Peyer's patch (tissue), 4 donors: ENCODE results near the gene F11. TPM values are rescaled to one million over a fixed set of nuclear protein-coding genes. Genes with fewer than 3 reads are reported as not detected.
"Not testable (repeated sequence)": the region's sequence is repeated elsewhere in the genome, so short reads cannot be mapped to it uniquely, and the experiment has no call there.

ENCODE experiments used
- DNase-seq, 3 donors: peaks; one replicate each; pipeline ENCODE4 v3.0.0-alpha.2; 2017 to 2019
- H3K27ac ChIP-seq, 4 donors: fragments of 200-600 bp; sonication (generic); one replicate each; pipeline ENCODE4 v1.5.1; 2016 to 2019
- H3K27me3 ChIP-seq, 2 donors: fragments of 200-600 bp; sonication (generic); one replicate each; pipeline ENCODE4 v1.5.1; 2019
- H3K36me3 ChIP-seq, 3 donors: fragments of 200-600 bp; sonication (generic); one replicate each; pipeline ENCODE4 v1.5.1; 2016 to 2019
- H3K4me1 ChIP-seq, 4 donors: fragments of 200-600 bp; sonication (generic); one replicate each; pipeline ENCODE4 v1.5.1; 2016 to 2019
- H3K4me3 ChIP-seq, 4 donors: fragments of 200-600 bp; sonication (generic); 1 replicate in 3 of 4; 2 replicates in 1 of 4; pipeline ENCODE4 v1.5.1; 2016 to 2019; ENCODE audit warnings: mild to moderate bottlenecking in 1 of 4
- H3K9me3 ChIP-seq, 4 donors: fragments of 200-600 bp; sonication (generic); one replicate each; pipeline ENCODE4 v1.5.1; 2016 to 2019; ENCODE audit warnings: mild to moderate bottlenecking in 1 of 4
- CTCF ChIP-seq, 6 experiments: fragments of 450-650 bp in 4 of 6; fragments of 200-600 bp in 2 of 6; sonication (generic) in 1 of 6; IDR thresholded peaks; one replicate each; pipeline ENCODE4 v1.5.1; 2017 to 2019; ENCODE audit warnings: antibody characterized with exemption in 6 of 6, mild to moderate bottlenecking in 3 of 6, moderate library complexity in 1 of 6
- POLR2A ChIP-seq, 2 donors: fragments of 450-650 bp; IDR thresholded peaks; one replicate each; pipeline ENCODE4 v1.5.1; 2017; ENCODE audit warnings: antibody characterized with exemption in 2 of 2, mild to moderate bottlenecking in 2 of 2, moderate library complexity in 2 of 2
- total RNA-seq, 4 donors: library from RNA; depleted of rRNA; stranded (reverse); fragments of >200 nt; gene quantifications; one replicate each; pipeline ENCODE4 v1.1.0, GENCODE V29; 2016

Gene F11
- total RNA-seq, 4 donors from 2014 or later, result 3.2 to 3.5 TPM; not detected in 2

GRCh38 chr4:186307497-186307896 is 41.5 kb downstream of the F11 start:
- TF ChIP-seq CTCF (IDR thresholded peaks at IDR 0.05) (no peak), POLR2A (IDR thresholded peaks at IDR 0.05) (no peak)
- Histone ChIP-seq H3K27ac (no peak overlapping the region), H3K4me1 (no peaks in the 10 kb centered on the region), H3K4me3 (no peak overlapping the region), H3K36me3 (no peaks in the 10 kb centered on the region), H3K9me3 (no peaks in the 10 kb centered on the region), H3K27me3 (no peaks in the 10 kb centered on the region)
- DNase-seq, result no peak

GRCh38 chr4:186307916-186308315 is 41.9 kb downstream of the F11 start:
- DNase-seq, result no peak

GRCh38 chr4:186318481-186318880 is 52.5 kb downstream of the F11 start:
- Histone ChIP-seq H3K9me3 (no peaks in the 10 kb centered on the region), H3K27me3 (no peaks in the 10 kb centered on the region), H3K4me3 (no peak overlapping the region), H3K4me1 (no peaks in the 10 kb centered on the region), H3K36me3 (no peaks in the 10 kb centered on the region), H3K27ac (no peak overlapping the region)
- TF ChIP-seq CTCF (IDR thresholded peaks at IDR 0.05) (no peak), POLR2A (IDR thresholded peaks at IDR 0.05) (no peak)
- no peak for DNase-seq

More at GRCh38 chr4:186307916-186308315, 41.9 kb downstream of the F11 start:
- Histone ChIP-seq H3K9me3 (no peaks in the 10 kb centered on the region), H3K4me3 (no peak overlapping the region), H3K36me3 (no peaks in the 10 kb centered on the region), H3K27me3 (no peaks in the 10 kb centered on the region), H3K4me1 (no peaks in the 10 kb centered on the region), H3K27ac (no peak overlapping the region)
- TF ChIP-seq CTCF (IDR thresholded peaks at IDR 0.05) (no peak), POLR2A (IDR thresholded peaks at IDR 0.05) (no peak)

- H3K4me1 ChIP-seq, DNase-seq, H3K9me3 ChIP-seq, H3K27ac ChIP-seq, H3K36me3 ChIP-seq, H3K27me3 ChIP-seq, H3K4me3 ChIP-seq: not testable (repeated sequence)
Observed at GRCh38 chr4:186324660-186325059, 58.7 kb downstream of the F11 start.

GRCh38 chr4:186326391-186326790 is 60.4 kb downstream of the F11 start:
- no peak for DNase-seq

GRCh38 chr4:186329372-186329771 is 63.4 kb downstream of the F11 start:
- H3K27ac ChIP-seq, result no peak overlapping the region
- H3K27me3 ChIP-seq, result no peaks in the 10 kb centered on the region
- no peaks in the 10 kb centered on the region for H3K36me3 ChIP-seq
- no peaks in the 10 kb centered on the region for H3K4me1 ChIP-seq
- no peak overlapping the region for H3K4me3 ChIP-seq
- TF ChIP-seq CTCF (IDR thresholded peaks at IDR 0.05), result no peak
- no peak for TF ChIP-seq POLR2A (IDR thresholded peaks at IDR 0.05)
- DNase-seq, result no peak
- peaks cover 0 to 3% (median 0%) of the 10 kb centered on the region in 4 donors for H3K9me3 ChIP-seq

More at GRCh38 chr4:186326391-186326790, 60.4 kb downstream of the F11 start:
- Histone ChIP-seq H3K27ac (no peak overlapping the region), H3K4me3 (no peak overlapping the region), H3K36me3 (no peaks in the 10 kb centered on the region), H3K4me1 (no peaks in the 10 kb centered on the region), H3K9me3 (no peaks in the 10 kb centered on the region), H3K27me3 (no peaks in the 10 kb centered on the region)
- TF ChIP-seq POLR2A (IDR thresholded peaks at IDR 0.05) (no peak), CTCF (IDR thresholded peaks at IDR 0.05) (no peak)
